Activated CD4-positive, alpha-beta T cell treated with anti-CD3 and anti-CD28 coated beads, Interleukin-2, amount 50 U/mL, for 1 hour (primary cell): ENCODE results near the gene DTNA.

ENCODE experiments used
- DNase-seq: peaks from one replicate; pipeline ENCODE4 v3.0.0-alpha.2; 2020

DTNA gene

GRCh38 chr18:34773961-34774766 lies 64.1 kb downstream of the DTNA start:
- DNase-seq, result no peak

GRCh38 chr18:34775461-34775860 lies 65.4 kb downstream of the DTNA start:
- no peak for DNase-seq

DNA sequence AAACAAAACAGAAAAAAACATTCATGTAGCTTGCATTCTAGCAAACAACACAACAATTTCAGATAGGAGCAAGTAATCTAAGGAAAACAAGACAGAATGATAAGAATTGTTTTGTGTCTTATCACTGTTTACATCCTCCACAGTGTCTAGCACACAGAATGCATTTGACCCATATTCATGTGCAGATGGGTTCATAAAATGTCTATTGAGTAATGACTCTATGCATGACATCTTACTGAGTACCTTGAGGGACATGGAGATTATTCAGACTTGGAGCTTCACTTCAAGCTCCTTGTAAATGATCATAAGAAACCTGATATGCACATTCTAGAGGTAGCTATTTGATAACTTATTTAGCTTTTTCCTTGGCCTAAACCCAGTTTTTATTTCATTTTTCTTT lies 69.0 kb downstream of the DTNA start:
- no peak for DNase-seq

- DNase-seq, result no peak
Measured at GRCh38 chr18:34780856-34781255, 70.8 kb downstream of the DTNA start.

DNA sequence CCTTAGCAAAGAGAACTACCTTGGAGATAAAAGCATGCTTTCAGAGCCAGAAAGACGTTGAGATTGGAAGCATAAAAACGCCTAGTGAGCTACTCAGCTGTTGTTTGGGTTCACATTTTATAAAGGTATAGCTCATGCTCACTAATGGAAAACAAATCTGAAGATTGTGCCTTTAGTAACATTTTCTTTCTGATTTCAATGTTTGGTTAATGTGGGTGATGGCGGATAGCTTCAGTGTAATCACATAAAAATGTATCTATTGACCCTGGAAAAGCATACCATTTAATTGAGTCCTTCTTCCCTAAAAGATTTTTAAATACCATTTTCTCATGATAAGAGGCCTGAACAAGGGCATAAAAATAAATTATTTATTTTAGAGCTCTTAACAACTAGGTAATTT lies 73.4 kb downstream of the DTNA start:
- DNase-seq, result no peak

- DNase-seq, result no peak
Measured at GRCh38 chr18:34786162-34786741, 76.2 kb downstream of the DTNA start.

DNA sequence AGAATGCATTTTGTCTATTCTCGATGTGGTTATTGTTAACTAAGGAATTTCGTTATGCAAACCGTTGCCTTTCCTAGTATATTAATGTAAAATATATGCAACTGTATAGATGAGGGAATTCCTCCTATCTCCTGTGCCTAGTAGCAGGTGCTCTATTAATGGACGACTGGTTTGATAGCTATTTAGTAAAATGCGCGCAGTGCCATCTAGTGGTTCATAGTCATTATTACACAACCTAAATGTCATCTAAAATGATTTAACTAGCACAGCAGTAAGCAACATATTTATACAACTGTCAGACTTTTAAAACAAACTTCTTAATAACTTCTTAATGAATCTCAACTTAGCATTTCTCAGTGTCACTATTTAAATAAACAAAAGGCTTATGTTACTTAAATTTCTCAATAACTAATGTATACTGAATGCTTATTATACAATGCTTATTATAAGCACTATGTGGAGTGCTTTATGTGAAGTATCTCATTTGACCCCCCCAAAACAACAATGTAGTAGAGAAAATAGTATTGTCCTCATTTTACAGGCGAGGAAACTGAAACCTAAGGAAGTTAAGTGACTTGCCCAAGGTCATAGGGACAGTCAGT lies 77.9 kb downstream of the DTNA start:
- DNase-seq, result peak; percentile 1

DNA sequence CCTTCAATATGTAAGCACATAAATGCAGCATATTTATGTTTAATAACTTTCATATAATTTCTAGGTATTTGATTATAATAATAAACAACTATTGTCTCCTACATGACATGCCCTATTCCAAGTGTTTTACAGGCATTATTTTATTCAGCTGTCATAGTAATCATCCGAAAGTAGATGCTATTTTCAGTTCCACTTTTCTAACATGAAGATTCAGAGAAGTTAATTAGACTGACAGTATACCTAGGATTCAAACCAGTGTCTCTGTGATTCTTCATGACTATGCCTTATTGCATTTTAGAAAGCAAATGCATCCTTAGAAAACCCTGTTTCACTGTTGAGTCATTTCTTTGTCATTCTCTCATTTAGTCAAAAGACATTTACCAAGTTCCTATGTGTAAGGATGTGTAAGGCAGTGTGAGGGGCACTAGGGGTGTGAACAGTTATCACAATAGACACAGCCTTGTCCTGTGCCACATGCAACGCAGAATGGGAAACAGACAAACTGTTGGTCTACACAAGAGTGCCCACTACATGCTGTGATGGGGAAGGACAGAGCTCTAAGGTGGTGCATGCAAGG lies 79.8 kb downstream of the DTNA start:
- DNase-seq, result no peak

- no peak for DNase-seq
Measured at GRCh38 chr18:34794348-34794747, 84.2 kb downstream of the DTNA start.

DNA sequence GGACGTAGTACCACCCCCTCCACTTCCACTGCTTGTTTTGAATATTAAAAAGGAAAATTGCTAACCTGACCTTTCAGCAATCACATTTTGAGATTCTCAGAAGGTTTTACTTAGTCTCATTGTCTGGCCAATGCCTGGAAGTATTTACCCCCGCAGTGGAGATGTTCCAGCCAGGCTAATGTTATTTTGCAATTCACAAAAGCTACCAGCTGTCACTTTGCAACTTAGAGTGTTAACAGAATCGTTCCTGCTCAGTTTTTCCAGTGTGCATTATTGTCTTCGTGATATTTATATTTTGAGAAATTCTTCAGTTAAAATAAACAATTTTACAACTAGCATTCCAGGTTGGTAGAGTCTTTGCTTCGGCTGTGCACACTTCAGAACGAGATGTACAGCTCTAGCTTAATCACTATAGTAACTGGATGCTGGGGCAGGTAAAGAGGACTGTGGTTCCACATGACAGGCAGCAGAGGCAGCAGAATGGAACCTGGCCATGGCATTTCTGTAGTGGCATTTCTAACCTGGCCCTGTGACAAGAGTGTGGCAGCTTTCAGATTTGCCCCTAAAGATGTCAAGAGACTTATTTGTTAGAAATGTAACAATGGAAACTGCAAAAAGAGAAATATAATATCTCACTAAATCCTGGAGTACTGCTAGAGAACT lies 85.1 kb downstream of the DTNA start:
- DNase-seq, result no peak

GRCh38 chr18:34796035-34796657 lies 86.0 kb downstream of the DTNA start:
- DNase-seq, result no peak

- no peak for DNase-seq
Measured at GRCh38 chr18:34799291-34799690, 89.2 kb downstream of the DTNA start.

DNA sequence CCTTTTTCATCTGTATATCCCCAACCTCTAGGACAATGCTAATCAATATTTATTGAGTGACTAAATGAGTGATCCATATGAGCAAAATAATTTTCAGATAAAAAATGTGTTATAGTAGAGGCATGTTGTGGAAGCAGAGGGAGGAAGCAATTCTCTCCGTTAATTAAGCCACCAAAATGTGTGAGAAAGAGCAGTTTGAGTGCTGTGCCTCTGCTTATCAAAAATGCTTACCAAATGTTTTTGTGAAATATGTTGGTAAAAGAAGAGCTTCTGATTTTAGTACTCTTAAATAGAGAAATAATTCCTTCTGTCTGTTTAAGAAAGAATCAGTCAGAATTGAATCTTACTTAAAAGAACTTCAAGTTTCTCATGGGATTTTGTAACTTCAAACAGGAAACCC lies 90.3 kb downstream of the DTNA start:
- DNase-seq, result no peak

GRCh38 chr18:34801774-34802173 lies 91.7 kb downstream of the DTNA start:
- no peak for DNase-seq

- no peak for DNase-seq
Measured at GRCh38 chr18:34802959-34803358, 92.9 kb downstream of the DTNA start.

GRCh38 chr18:34803877-34804400 lies 93.8 kb downstream of the DTNA start:
- DNase-seq, result no peak

DNA sequence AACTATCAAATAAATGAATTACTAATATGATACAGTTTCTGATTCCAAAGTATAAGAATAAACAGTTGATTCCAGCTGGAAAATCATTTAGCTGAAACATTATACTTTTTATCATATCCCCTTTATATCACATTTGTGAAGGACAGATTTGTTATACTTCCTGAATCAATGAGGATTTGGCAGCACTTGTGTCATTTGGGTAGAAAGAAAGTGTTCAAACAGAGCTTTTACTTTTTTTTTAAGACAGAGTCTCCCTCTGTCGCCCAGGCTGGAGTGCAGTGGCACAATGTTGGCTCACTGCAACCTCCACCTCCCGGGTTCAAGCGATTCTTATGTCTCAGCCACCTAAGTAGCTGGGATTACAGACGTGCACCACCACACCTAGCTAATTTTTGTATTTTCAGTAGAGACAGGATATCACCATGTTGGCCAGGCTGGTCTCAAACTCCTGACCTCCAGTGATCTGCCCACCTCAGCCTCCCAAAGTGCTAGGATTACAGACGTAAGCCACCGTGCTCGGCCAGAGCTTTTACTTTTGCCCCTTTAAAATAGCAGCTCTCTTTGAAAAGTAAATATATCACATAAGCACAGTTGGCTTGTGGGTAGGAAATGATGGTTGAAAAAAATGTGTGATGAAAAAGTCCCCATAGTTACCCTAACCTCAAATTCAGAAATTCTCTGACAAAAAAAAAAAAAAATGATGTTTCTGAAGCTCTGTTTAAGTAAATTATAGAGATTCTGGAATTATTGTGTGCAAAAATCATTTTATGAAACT lies 95.2 kb downstream of the DTNA start:
- no peak for DNase-seq

GRCh38 chr18:34805878-34806351 lies 95.8 kb downstream of the DTNA start:
- no peak for DNase-seq

DNA sequence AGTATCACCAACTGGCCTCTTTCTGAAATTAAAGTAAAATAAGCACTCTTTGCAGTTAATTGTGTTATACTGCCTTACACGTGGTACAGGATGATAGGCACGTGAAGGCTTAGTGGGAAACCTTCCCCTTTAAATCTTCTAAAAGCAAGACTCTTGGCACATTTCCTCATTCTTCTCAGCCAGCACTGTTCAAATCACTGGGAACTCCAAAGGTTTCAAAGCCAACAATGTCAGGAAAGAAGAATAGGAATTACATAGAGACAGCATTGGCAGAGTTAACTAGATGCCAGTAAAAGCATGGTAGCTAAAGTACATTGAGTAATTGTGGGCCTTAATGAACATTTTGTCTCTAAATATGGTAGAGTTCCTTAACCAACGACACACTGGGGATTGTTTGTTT lies 96.4 kb downstream of the DTNA start:
- no peak for DNase-seq

GRCh38 chr18:34807106-34807796 lies 97.2 kb downstream of the DTNA start:
- no peak for DNase-seq

DNA sequence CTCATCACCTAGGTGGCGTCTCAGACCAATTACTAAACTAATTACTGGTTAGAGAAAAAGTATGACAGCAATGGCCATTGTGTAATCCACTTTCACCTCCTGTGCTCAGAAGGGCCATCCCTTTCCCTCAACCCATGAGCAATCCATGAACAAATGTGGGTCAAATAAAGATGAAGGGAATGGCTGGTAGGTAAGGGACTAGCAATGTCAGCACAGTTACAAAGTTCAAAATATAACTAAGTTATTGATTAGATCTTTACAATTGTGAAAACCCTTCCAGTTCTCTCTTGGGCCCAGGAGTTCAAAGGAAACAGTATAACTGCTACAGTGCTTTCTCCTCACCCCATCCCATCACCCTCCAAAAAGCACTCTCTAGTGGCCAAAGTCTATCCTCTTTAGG lies 98.3 kb downstream of the DTNA start:
- no peak for DNase-seq
